Panc1 (cell line): ENCODE measurements around the gene TWIST2. TPM values are rescaled to one million over a fixed set of nuclear protein-coding genes. Genes with fewer than 3 reads are reported as not detected.

Experiments used
- ATAC-seq: fragments of 200-7000 bp; cut with Tn5 transposase; 2 replicates; pipeline ENCODE4 v1.9.1; 2020; ENCODE audit warnings: mild to moderate bottlenecking, moderate library complexity
- BruUV-seq: library from RNA; stranded (reverse); fragments of 400-500 nt; replicated peaks from 2 replicates; lab custom pipeline; 2021; lab: Mats Ljungman, UMichigan
- CTCF ChIA-PET: fragments of 300-600 bp; sonication (Branson Sonifier 250); formaldehyde crosslinking; loops from one replicate; lab custom pipeline; 2022; ENCODE audit warnings: antibody characterized with exemption; lab: Charles Lee
- POLR2A ChIA-PET: fragments of 300-600 bp; sonication (Branson Sonifier 250); formaldehyde crosslinking; loops from one replicate; lab custom pipeline; 2022; ENCODE audit warnings: antibody characterized with exemption; lab: Charles Lee
- DNase-seq: peaks from one replicate; pipeline ENCODE4 v3.0.0-alpha.2; 2010; ENCODE audit warnings: low read depth, low spot score
- H3K27ac ChIP-seq: 2 replicates; pipeline ENCODE4 v1.5.1; 2011; ENCODE audit warnings: mild to moderate bottlenecking, low read length, inconsistent platforms
- H3K27me3 ChIP-seq: fragments of 200-500 bp; sonication (Bioruptor generic); 2 replicates; pipeline ENCODE4 v1.6.0; 2014; ENCODE audit warnings: low read length, inconsistent platforms; ENCODE audit not compliant: control insufficient read depth, insufficient read depth
- H3K36me3 ChIP-seq: fragments of 200-500 bp; sonication (Bioruptor generic); 2 replicates; pipeline ENCODE4 v1.5.1; 2014; ENCODE audit warnings: inconsistent platforms, mild to moderate bottlenecking, low read length, moderate library complexity; ENCODE audit not compliant: control insufficient read depth, insufficient read depth
- H3K4me1 ChIP-seq: 2 replicates; pipeline ENCODE4 v1.5.1; 2011; ENCODE audit warnings: inconsistent platforms, mild to moderate bottlenecking, low read length, moderate library complexity; ENCODE audit not compliant: control insufficient read depth, insufficient read depth
- H3K4me3 ChIP-seq, 2 experiments: 2 replicates each; pipeline ENCODE4 v1.5.1; 2011 to 2012; ENCODE audit warnings: low read depth in 2 of 2, low read length in 2 of 2, mild to moderate bottlenecking in 2 of 2, inconsistent platforms in 1 of 2, moderate library complexity in 1 of 2
- H3K9me3 ChIP-seq: fragments of 200-500 bp; sonication (Bioruptor generic); 2 replicates; pipeline ENCODE4 v1.5.1; 2014; ENCODE audit warnings: low read depth, mild to moderate bottlenecking, inconsistent platforms, low read length, moderate library complexity; ENCODE audit not compliant: control insufficient read depth, insufficient read depth
- CTCF ChIP-seq: fragments of 450-650 bp; IDR thresholded peaks from 2 replicates; pipeline ENCODE4 v1.5.1; 2017; ENCODE audit warnings: mild to moderate bottlenecking
- POLR2AphosphoS5 ChIP-seq: IDR thresholded peaks from 2 replicates; pipeline ENCODE4 v1.6.1; 2012; ENCODE audit warnings: mild to moderate bottlenecking, low read depth, low read length, moderate library complexity
- SIN3A ChIP-seq: IDR thresholded peaks from 2 replicates; pipeline ENCODE4 v1.6.1; 2012; ENCODE audit warnings: low read depth, mild to moderate bottlenecking, low read length, moderate library complexity, borderline replicate concordance; ENCODE audit not compliant: insufficient read depth
- TCF7L2 ChIP-seq: IDR thresholded peaks from 2 replicates; pipeline ENCODE4 v1.6.1; 2011; ENCODE audit warnings: mild to moderate bottlenecking, low read depth, low read length, inconsistent platforms
- in situ Hi-C: cut with HindIII; loops from 2 replicates; pipeline ENCODE4 v1.10.0; 2016; ENCODE audit warnings: low sequenced_read_pairs, low pct_unique_long_range_greater_than_20kb
- intact Hi-C: fragments of 100-400 bp; cut with micrococcal nuclease; formaldehyde crosslinking; loops from one replicate; pipeline ENCODE4 v1.10.0; 2022; ENCODE audit not compliant: unreplicated experiment
- total RNA-seq: library from RNA; stranded (reverse); gene quantifications from one replicate; pipeline ENCODE4 v1.2.1, GENCODE V29; 2021; ENCODE audit not compliant: unreplicated experiment
- TF ChIP-seq, protein P1 (sequence below), 2 experiments: IDR thresholded peaks; 2 replicates each; pipeline ENCODE4 v1.6.1; 2011 to 2012; ENCODE audit warnings: low read depth in 2 of 2, control low read depth in 1 of 2, low read length in 1 of 2, mild to moderate bottlenecking in 1 of 2, moderate library complexity in 1 of 2; ENCODE audit not compliant: insufficient read depth in 1 of 2

Gene TWIST2
- total RNA-seq, 1 experiment from 2014 or later: 4.2 TPM

DNA sequence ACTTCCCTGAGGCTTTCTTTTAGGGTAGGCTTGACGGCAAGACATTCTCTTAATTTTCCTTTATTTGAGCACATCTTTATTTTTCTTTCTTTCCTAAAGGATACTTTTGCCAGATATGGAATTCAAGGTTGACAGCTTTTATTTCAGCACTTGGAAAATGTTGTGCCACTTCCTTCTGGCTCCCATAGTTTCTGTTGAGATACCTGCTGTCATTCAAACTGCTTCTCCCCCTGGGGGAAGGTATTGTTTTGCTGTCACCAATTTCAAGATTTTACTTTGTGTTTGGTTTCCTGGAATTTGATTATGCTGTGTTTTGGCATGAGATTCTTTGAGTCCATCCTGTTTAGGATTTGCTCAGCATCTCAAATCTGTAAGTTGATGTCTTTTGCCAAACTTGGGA lies 39.1 kb upstream of the TWIST2 start:
- ATAC-seq (no peak), DNase-seq (no peak)
- intact Hi-C loops (no loop called here), in situ Hi-C loops (no loop called here)
- CTCF ChIA-PET: no interaction called here
- H3K9me3 ChIP-seq: peaks cover 10% of the 10 kb centered on the region; the same call in 1 of the 2 replicates
- H3K4me1 ChIP-seq: no peaks in the 10 kb centered on the region
- no peak for TF ChIP-seq TCF7L2
- no peak for TF ChIP-seq SIN3A
- no peak for TF ChIP-seq CTCF
- no peak for TF ChIP-seq POLR2AphosphoS5
- TF ChIP-seq, protein P1, sequence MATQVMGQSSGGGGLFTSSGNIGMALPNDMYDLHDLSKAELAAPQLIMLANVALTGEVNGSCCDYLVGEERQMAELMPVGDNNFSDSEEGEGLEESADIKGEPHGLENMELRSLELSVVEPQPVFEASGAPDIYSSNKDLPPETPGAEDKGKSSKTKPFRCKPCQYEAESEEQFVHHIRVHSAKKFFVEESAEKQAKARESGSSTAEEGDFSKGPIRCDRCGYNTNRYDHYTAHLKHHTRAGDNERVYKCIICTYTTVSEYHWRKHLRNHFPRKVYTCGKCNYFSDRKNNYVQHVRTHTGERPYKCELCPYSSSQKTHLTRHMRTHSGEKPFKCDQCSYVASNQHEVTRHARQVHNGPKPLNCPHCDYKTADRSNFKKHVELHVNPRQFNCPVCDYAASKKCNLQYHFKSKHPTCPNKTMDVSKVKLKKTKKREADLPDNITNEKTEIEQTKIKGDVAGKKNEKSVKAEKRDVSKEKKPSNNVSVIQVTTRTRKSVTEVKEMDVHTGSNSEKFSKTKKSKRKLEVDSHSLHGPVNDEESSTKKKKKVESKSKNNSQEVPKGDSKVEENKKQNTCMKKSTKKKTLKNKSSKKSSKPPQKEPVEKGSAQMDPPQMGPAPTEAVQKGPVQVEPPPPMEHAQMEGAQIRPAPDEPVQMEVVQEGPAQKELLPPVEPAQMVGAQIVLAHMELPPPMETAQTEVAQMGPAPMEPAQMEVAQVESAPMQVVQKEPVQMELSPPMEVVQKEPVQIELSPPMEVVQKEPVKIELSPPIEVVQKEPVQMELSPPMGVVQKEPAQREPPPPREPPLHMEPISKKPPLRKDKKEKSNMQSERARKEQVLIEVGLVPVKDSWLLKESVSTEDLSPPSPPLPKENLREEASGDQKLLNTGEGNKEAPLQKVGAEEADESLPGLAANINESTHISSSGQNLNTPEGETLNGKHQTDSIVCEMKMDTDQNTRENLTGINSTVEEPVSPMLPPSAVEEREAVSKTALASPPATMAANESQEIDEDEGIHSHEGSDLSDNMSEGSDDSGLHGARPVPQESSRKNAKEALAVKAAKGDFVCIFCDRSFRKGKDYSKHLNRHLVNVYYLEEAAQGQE (IDR thresholded peaks at IDR 0.05; ENCODE audit: insufficient read depth in 1 of 2, low read depth in 2 of 2, low read length in 1 of 2): no peak
- H3K4me3 ChIP-seq: no peak overlapping the region
- H3K27me3 ChIP-seq: no peaks in the 10 kb centered on the region
- H3K36me3 ChIP-seq: no peaks in the 10 kb centered on the region
- BruUV-seq: no TSS peak
- H3K27ac ChIP-seq: no peak overlapping the region
- POLR2A ChIA-PET: no interaction called here

GRCh38 chr2:238810321-238810720 lies 37.6 kb upstream of the TWIST2 start:
- H3K27me3 ChIP-seq: no peaks in the 10 kb centered on the region
- DNase-seq: no peak
- H3K9me3 ChIP-seq: peaks cover 10% of the 10 kb centered on the region; the same call in 1 of the 2 replicates
- no peaks in the 10 kb centered on the region for H3K4me1 ChIP-seq
- intact Hi-C loops: no loop called here
- no TSS peak for BruUV-seq
- H3K36me3 ChIP-seq: no peaks in the 10 kb centered on the region
- H3K27ac ChIP-seq: no peak overlapping the region
- in situ Hi-C loops: no loop called here
- CTCF ChIA-PET: no interaction called here
- ATAC-seq: no peak
- no peak overlapping the region for H3K4me3 ChIP-seq
- POLR2A ChIA-PET: no interaction called here
- TF ChIP-seq SIN3A (no peak), CTCF (no peak), POLR2AphosphoS5 (no peak), TCF7L2 (no peak)
- TF ChIP-seq, protein P1 (IDR thresholded peaks at IDR 0.05; ENCODE audit: insufficient read depth in 1 of 2, low read depth in 2 of 2, low read length in 1 of 2): no peak
